H1 (cell line): ENCODE data around the gene CFAP107. TPM values are rescaled to one million over a fixed set of nuclear protein-coding genes. Genes with fewer than 3 reads are reported as not detected.

Experiments used
- POLR2AphosphoS5 ChIP-seq: IDR thresholded peaks from 2 replicates; pipeline ENCODE4 v1.6.1; 2011; ENCODE audit warnings: low read depth, low read length
- SAP30 ChIP-seq: fragments of 300-600 bp; sonication (generic); IDR thresholded peaks from 2 replicates; pipeline ENCODE4 v1.7.1; 2012; ENCODE audit warnings: low read length, moderate library complexity, mild to moderate bottlenecking, inconsistent platforms; ENCODE audit not compliant: insufficient read depth, insufficient replicate concordance
- TEAD4 ChIP-seq: IDR thresholded peaks from 2 replicates; pipeline ENCODE4 v1.6.1; 2012; ENCODE audit warnings: low read depth, low read length, inconsistent platforms, mixed read lengths
- polyA plus RNA-seq, 7 experiments: library from polyadenylated mRNA; depleted of rRNA in 3 of 7; stranded (reverse) in 5 of 7; unstranded in 2 of 7; fragments of >200 nt in 5 of 7; fragments of 200-250 nt in 2 of 7; gene quantifications; 1 replicate in 5 of 7; 2 replicates in 1 of 7; 4 replicates in 1 of 7; pipeline versions ENCODE4 v1.2.1 to v1.2.3, GENCODE V29; 2011 to 2013; ENCODE audit warnings: missing spikeins in 2 of 7, mixed read lengths in 2 of 7
- total RNA-seq: library from RNA; stranded (reverse); fragmentation: NEBNext Ultra II Directional; extraction: Animal tissue kit (Norgen Biotek cat#: 25700); gene quantifications from 2 replicates; pipeline ENCODE4 v1.2.1, GENCODE V29; 2021

CFAP107 gene
- total and polyA plus RNA-seq, 2 of the 8 experiments (the other 6 are each of a cell fraction or from before 2014, with no cell fraction given) = 0.23 TPM; not detected in 1

- no peak for TF ChIP-seq SAP30
- TF ChIP-seq TEAD4 = no peak
- TF ChIP-seq POLR2AphosphoS5 = no peak
These were observed 33.9 kb upstream of the CFAP107 start (continued) for GRCh38 chr1:12712076-12712475.
